Neural cell (in vitro differentiated cells): ENCODE data around the gene ARFGAP1. TPM values are rescaled to one million over a fixed set of nuclear protein-coding genes. Genes with fewer than 3 reads are reported as not detected.

Experiments used
- H2AFZ ChIP-seq: fragments of 200-600, 300-800 bp; sonication (generic), shearing (Covaris generic); 2 replicates; pipeline ENCODE4 v1.6.0; 2014; ENCODE audit warnings: low read depth, mild to moderate bottlenecking, antibody characterized with exemption, low read length, moderate library complexity
- H3F3A ChIP-seq: fragments of 200-600 bp; shearing (Covaris generic); 2 replicates; pipeline ENCODE4 v1.6.1; 2016; ENCODE audit warnings: mild to moderate bottlenecking, moderate library complexity, mixed read lengths, antibody characterized with exemption, low read length; ENCODE audit not compliant: insufficient read depth, poor library complexity, severe bottlenecking
- H3K27ac ChIP-seq: fragments of 200-600, 300-800 bp; sonication (generic), shearing (Covaris generic); 2 replicates; pipeline ENCODE4 v1.5.1; 2014; ENCODE audit warnings: mild to moderate bottlenecking, low read length, moderate library complexity
- H3K27me3 ChIP-seq: fragments of 300-800, 200-600 bp; sonication (generic), shearing (Covaris generic); 2 replicates; pipeline ENCODE4 v1.6.0; 2014; ENCODE audit warnings: mild to moderate bottlenecking, low read depth, low read length, moderate library complexity; ENCODE audit not compliant: insufficient read depth
- H3K36me3 ChIP-seq: fragments of 300-800, 200-600 bp; sonication (generic), shearing (Covaris generic); 2 replicates; pipeline ENCODE4 v1.5.1; 2014; ENCODE audit warnings: mild to moderate bottlenecking, antibody characterized with exemption, low read length, moderate library complexity; ENCODE audit not compliant: insufficient read depth
- H3K4me2 ChIP-seq: fragments of 300-800, 200-600 bp; sonication (generic), shearing (Covaris generic); 2 replicates; pipeline ENCODE4 v1.6.0; 2014; ENCODE audit warnings: mild to moderate bottlenecking, low read length
- H3K4me3 ChIP-seq: fragments of 300-800, 200-600 bp; sonication (generic), shearing (Covaris generic); 2 replicates; pipeline ENCODE4 v1.5.1; 2014; ENCODE audit warnings: mild to moderate bottlenecking, low read length, moderate library complexity
- H3K79me2 ChIP-seq: fragments of 200-600 bp; shearing (Covaris generic); replicated peaks from 2 replicates; pipeline ENCODE4 v1.6.0; 2014; ENCODE audit warnings: mild to moderate bottlenecking, low read length, moderate library complexity; ENCODE audit not compliant: insufficient read depth
- H3K9ac ChIP-seq: fragments of 300-800, 200-600 bp; sonication (generic), shearing (Covaris generic); 2 replicates; pipeline ENCODE4 v1.6.1; 2016; ENCODE audit warnings: mild to moderate bottlenecking, low read length, mixed read lengths
- H3K9me2 ChIP-seq: fragments of 200-600 bp; shearing (Covaris generic); 2 replicates; pipeline ENCODE4 v1.6.1; 2016; ENCODE audit warnings: mild to moderate bottlenecking, low read length, mixed read lengths; ENCODE audit not compliant: insufficient read depth
- H3K9me3 ChIP-seq: fragments of 200-600, 300-800 bp; sonication (generic), shearing (Covaris generic); 2 replicates; pipeline ENCODE4 v1.6.1; 2016; ENCODE audit warnings: mild to moderate bottlenecking, mixed run types, low read length, moderate library complexity, mixed read lengths
- H4K20me1 ChIP-seq: fragments of 200-600 bp; shearing (Covaris generic); 2 replicates; pipeline ENCODE4 v1.6.1; 2016; ENCODE audit warnings: mild to moderate bottlenecking, mixed run types; ENCODE audit not compliant: insufficient read depth
- EP300 ChIP-seq: fragments of 450-650 bp; conservative IDR thresholded peaks from 2 replicates; pipeline ENCODE4 v1.6.1; 2014; ENCODE audit warnings: antibody characterized with exemption, mild to moderate bottlenecking, moderate library complexity; ENCODE audit not compliant: poor library complexity, severe bottlenecking
- EZH2 ChIP-seq: fragments of 200-600, 300-800 bp; shearing (Covaris generic), sonication (generic); IDR thresholded peaks from 2 replicates; pipeline ENCODE4 v1.6.1; 2014; ENCODE audit warnings: antibody characterized with exemption, low read length, borderline replicate concordance, mild to moderate bottlenecking; ENCODE audit not compliant: insufficient read depth, poor library complexity, severe bottlenecking
- MXI1 ChIP-seq: fragments of 450-650 bp; conservative IDR thresholded peaks from 2 replicates; pipeline ENCODE4 v1.6.1; 2014; ENCODE audit warnings: antibody characterized with exemption, mild to moderate bottlenecking; ENCODE audit not compliant: poor library complexity, severe bottlenecking
- POLR2AphosphoS5 ChIP-seq: IDR thresholded peaks from 2 replicates; pipeline ENCODE4 v1.6.1; 2012
- RAD21 ChIP-seq: fragments of 450-650 bp; conservative IDR thresholded peaks from 2 replicates; pipeline ENCODE4 v1.6.1; 2014; ENCODE audit warnings: antibody characterized with exemption, mild to moderate bottlenecking, moderate library complexity
- SMC3 ChIP-seq: fragments of 450-650 bp; conservative IDR thresholded peaks from 2 replicates; pipeline ENCODE4 v1.6.1; 2014; ENCODE audit warnings: antibody characterized with exemption, mild to moderate bottlenecking, moderate library complexity; ENCODE audit not compliant: poor library complexity
- TAF1 ChIP-seq: IDR thresholded peaks from 2 replicates; pipeline ENCODE4 v1.6.1; 2012; ENCODE audit warnings: low read depth
- polyA plus RNA-seq: library from polyadenylated mRNA; depleted of rRNA; stranded (reverse); fragments of >200 nt; gene quantifications from 2 replicates; pipeline ENCODE4 v1.2.3, GENCODE V29; 2014
- TF ChIP-seq, protein P1 (sequence below): IDR thresholded peaks from 2 replicates; pipeline ENCODE4 v1.6.1; 2012; ENCODE audit warnings: borderline replicate concordance
- TF ChIP-seq, protein P2 (sequence below): fragments of 450-650 bp; IDR thresholded peaks from 2 replicates; pipeline ENCODE4 v1.5.1; 2014; ENCODE audit warnings: antibody characterized with exemption, mild to moderate bottlenecking, moderate library complexity; ENCODE audit not compliant: poor library complexity, severe bottlenecking

Gene ARFGAP1
- polyA plus RNA-seq, 1 donor from 2014 or later, result 70.2 TPM

DNA sequence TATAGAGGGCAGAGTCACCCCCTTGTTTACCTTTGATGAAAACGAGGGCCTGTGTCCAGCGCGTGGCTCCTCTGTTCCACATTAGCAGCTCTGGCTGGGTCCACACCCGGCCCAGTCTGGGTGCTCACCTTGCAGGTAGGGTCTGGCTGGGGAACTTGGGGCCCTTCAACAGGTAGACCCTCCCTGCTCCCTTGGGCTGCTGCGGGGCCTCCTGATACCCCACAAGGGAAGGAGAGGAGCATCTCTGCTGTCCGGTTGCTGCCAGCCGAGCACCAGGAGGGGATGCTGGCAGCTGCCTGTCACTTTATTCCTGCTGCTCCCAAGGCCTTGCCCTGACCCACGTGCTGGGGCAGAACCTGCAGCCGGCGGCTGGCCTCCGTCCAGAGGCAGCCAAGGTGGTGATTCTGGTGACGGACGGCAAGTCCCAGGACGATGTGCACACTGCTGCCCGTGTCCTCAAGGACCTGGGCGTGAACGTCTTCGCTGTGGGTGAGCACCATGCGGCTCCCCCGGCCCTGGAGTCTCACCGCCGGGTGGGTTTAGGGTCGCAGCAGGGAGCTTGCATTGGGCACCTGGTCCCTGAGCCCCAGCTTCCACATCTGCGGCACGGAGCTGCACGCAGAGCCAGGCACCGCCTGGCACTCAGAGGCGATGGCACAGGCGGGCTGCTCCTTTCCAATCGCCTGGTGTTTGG lies 35.8 kb downstream of the ARFGAP1 start:
- TF ChIP-seq EP300 (no peak), TAF1 (no peak), SMC3 (no peak), POLR2AphosphoS5 (no peak), MXI1 (no peak), RAD21 (no peak), EZH2 (no peak)
- TF ChIP-seq, protein P1, sequence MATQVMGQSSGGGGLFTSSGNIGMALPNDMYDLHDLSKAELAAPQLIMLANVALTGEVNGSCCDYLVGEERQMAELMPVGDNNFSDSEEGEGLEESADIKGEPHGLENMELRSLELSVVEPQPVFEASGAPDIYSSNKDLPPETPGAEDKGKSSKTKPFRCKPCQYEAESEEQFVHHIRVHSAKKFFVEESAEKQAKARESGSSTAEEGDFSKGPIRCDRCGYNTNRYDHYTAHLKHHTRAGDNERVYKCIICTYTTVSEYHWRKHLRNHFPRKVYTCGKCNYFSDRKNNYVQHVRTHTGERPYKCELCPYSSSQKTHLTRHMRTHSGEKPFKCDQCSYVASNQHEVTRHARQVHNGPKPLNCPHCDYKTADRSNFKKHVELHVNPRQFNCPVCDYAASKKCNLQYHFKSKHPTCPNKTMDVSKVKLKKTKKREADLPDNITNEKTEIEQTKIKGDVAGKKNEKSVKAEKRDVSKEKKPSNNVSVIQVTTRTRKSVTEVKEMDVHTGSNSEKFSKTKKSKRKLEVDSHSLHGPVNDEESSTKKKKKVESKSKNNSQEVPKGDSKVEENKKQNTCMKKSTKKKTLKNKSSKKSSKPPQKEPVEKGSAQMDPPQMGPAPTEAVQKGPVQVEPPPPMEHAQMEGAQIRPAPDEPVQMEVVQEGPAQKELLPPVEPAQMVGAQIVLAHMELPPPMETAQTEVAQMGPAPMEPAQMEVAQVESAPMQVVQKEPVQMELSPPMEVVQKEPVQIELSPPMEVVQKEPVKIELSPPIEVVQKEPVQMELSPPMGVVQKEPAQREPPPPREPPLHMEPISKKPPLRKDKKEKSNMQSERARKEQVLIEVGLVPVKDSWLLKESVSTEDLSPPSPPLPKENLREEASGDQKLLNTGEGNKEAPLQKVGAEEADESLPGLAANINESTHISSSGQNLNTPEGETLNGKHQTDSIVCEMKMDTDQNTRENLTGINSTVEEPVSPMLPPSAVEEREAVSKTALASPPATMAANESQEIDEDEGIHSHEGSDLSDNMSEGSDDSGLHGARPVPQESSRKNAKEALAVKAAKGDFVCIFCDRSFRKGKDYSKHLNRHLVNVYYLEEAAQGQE, result no peak
- TF ChIP-seq, protein P2, sequence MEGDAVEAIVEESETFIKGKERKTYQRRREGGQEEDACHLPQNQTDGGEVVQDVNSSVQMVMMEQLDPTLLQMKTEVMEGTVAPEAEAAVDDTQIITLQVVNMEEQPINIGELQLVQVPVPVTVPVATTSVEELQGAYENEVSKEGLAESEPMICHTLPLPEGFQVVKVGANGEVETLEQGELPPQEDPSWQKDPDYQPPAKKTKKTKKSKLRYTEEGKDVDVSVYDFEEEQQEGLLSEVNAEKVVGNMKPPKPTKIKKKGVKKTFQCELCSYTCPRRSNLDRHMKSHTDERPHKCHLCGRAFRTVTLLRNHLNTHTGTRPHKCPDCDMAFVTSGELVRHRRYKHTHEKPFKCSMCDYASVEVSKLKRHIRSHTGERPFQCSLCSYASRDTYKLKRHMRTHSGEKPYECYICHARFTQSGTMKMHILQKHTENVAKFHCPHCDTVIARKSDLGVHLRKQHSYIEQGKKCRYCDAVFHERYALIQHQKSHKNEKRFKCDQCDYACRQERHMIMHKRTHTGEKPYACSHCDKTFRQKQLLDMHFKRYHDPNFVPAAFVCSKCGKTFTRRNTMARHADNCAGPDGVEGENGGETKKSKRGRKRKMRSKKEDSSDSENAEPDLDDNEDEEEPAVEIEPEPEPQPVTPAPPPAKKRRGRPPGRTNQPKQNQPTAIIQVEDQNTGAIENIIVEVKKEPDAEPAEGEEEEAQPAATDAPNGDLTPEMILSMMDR, result no peak
- Histone ChIP-seq H3K9me3 (no peaks in the 10 kb centered on the region), H3K9me2 (no peaks in the 10 kb centered on the region), H3K36me3 (no peaks in the 10 kb centered on the region), H3K9ac (no peak overlapping the region), H3K27ac (no peak overlapping the region), H2AFZ (no peak overlapping the region), H3K27me3 (no peaks in the 10 kb centered on the region), H4K20me1 (no peaks in the 10 kb centered on the region), H3K4me2 (no peak overlapping the region), H3K79me2 (no peaks in the 10 kb centered on the region), H3F3A (no peaks in the 10 kb centered on the region), H3K4me3 (no peak overlapping the region)

DNA sequence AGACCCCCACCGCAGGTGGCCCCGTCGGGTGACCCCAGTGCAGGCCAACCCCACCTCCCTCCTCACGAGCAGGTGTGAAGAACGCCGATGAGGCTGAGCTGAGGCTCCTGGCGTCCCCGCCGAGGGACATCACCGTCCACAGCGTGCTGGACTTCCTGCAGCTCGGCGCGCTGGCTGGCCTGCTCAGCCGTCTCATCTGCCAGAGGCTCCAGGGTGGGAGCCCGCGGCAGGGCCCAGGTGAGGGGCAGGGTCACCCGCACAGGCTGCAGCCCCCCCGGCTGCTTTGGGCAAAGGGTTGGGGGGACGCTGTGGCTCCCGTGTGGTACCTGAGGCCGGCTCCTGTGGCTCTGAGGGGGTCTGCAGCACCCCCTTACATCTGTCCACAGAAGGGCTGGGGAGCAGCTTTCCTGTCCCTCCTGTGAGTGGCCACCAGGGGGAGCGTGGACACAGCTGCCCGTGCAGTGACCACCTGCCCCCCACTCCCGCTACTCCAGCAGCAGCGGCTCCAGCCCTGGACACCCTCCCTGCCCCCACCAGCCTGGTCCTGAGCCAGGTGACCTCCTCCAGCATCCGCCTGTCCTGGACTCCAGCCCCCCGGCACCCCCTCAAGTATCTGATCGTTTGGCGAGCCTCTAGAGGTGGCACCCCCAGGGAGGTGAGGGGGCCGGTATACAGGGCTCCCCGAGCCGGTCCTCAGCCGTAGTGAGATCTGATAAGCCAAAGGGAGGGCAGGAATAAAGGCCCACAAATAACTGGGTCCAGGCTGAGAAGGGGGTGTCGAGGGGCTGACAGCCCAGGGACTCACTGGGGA lies 36.9 kb downstream of the ARFGAP1 start:
- H3K27ac ChIP-seq, result no peak overlapping the region
- no peak overlapping the region for H2AFZ ChIP-seq
- H3K4me3 ChIP-seq, result no peak overlapping the region
- no peaks in the 10 kb centered on the region for H3K79me2 ChIP-seq
- H3K27me3 ChIP-seq, result no peaks in the 10 kb centered on the region
- no peaks in the 10 kb centered on the region for H4K20me1 ChIP-seq
- H3F3A ChIP-seq, result no peaks in the 10 kb centered on the region
- no peaks in the 10 kb centered on the region for H3K9me3 ChIP-seq
- TF ChIP-seq, protein P2, result peak; percentile 85
- TF ChIP-seq SMC3 (peak; percentile 95), EP300 (no peak), MXI1 (no peak), EZH2 (no peak), RAD21 (peak; percentile 83)
- no peaks in the 10 kb centered on the region for H3K36me3 ChIP-seq
- peak overlapping the region; percentile 20 for H3K9ac ChIP-seq
- H3K9me2 ChIP-seq, result no peaks in the 10 kb centered on the region
- H3K4me2 ChIP-seq, result no peak overlapping the region
